HG03439 (cell line): ENCODE data around the gene POLR2F.

Source experiments
- ATAC-seq: cut with Tn5 transposase; IDR thresholded peaks from one replicate; pipeline ENCODE4 v1.9.1; 2021; ENCODE audit warnings: mild to moderate bottlenecking, moderate library complexity; ENCODE audit not compliant: unreplicated experiment

Gene POLR2F

DNA sequence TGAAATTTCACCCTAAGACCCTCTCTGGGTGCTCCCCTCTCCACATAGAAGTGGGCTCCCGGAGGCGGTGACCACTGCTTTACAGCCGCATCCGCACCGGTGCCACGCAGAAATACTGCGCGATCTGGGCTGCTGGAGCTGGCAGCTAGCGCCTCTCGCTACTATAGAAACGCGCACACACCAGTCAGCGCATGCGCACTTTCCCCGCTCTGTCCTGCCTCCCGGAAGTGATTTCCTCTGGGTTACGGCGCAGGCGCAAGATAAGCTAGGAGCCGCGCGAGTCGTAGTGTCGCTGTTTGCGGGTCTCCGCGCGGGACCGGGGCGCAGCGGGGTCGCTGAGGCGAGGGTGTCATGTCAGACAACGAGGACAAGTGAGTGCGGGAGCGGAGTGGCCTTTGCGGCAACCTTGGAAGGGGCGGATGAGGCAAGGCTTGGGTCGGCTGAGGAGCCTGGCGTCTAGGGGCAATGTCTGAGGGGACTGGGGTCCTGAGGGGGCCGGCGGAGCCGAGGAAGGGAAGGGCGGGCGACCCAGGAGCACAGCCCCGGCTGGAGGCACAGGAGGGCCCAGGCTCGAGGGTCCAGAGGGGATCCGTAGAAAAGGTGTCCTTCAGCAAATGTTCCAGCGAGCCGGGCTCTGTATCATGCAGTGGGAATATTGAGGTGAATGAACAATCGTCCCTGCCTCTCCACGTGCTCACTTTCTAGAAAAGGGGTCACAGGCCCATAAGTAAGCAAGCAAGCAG, at the start of gene POLR2F, which contains the start of gene C22orf23:
POLR2F (plus strand) TSS at position 263 of the 743 bp plus-strand sequence; CDS start at position 352, 89 bp downstream.
C22orf23 (minus strand) TSS at position 165 of the 743 bp plus-strand sequence. CDS start 452 bp downstream, outside the sequence.
- peak; percentile 86 for ATAC-seq

DNA sequence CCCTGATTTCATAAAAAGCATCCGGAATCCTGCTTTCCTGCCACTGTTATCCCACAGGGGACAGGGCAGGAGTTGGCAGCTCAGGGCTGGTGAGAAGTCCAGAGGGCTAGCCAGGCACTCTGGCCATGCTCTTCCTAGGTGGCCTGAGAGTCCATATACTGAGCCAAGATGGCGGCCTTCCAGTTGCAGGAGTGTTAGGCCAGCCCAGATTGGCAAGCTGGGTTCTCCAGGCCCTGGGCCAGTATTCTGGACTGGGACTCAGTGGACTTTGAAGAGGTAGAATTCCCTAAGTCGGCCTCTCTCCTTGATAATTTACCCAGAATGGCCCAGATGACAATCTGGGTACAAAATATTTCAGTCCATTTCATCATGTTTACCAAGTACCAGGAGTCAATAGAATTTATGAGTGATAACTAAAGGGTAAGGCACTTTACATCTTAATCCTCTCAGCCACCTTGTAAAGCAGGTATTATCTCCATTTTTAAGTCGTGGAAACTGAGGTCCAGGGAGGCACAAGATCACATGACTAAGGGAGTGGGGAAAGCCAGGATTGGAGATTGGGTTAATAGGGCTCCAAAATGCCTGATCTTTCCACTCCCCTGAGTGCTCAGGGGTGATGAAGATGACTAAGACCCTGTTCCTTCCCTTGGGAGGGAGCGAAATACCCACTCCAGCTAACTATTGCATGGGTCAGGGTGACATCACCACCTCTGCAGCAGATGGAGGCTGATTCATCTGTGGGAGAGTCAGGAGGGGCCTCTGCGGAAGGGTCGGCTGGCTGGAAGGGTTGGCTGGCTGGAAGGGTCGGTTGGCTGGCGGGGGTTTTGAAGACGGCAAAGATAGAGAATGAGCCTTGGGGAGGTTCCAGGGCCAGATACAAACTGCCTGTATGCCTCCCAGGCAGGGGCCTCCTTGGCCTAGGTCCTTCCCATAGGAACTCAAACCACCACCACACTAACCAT, 48.6 kb upstream of the POLR2F start:
- ATAC-seq = no peak

DNA sequence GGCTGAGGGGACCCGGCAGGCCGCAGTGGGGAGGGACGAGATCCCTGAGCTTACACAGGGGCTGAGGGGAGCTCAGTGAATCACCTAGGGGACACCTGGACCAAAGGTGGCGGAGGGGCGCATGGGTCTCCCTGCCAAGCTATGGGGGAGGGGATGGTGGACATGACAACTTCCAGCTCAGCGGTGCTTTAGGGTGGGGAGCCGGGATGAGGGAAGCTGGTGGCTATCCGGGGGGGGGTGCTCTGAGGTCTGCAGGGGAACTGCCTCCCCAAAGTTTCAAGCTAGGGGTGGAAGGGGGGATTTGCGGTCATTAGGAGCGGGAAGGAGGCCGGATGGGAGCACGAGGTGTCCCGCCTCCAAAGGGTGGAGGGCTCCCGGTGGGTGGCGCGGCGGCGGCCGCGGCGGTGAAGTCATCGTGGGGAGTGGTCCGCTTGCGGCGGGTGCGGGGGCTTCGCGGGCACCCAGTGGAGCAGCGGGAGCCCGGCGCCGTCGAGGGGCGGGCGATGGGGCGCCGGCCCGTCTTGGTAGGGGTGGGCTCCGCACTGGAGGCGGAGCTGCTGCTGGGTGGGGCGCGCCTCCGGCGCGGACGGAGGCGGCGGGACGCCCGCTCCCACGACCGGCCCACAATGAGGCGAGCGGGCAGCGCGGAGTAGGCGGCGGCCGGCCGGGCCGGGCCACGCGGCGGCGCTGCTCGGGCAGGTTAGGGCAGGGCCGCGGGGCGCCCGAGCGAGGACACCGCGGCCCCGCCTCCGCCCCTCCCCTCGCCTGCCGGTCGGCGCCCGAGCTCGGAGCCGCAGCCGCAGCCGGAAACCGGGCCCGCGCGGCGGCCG, 47.8 kb upstream of the POLR2F start, which contains the start of gene MICALL1:
MICALL1 (plus strand) TSS at position 764 of the 830 bp plus-strand sequence. CDS start 126 bp downstream, outside the sequence.
- peak; percentile 77 for ATAC-seq

DNA sequence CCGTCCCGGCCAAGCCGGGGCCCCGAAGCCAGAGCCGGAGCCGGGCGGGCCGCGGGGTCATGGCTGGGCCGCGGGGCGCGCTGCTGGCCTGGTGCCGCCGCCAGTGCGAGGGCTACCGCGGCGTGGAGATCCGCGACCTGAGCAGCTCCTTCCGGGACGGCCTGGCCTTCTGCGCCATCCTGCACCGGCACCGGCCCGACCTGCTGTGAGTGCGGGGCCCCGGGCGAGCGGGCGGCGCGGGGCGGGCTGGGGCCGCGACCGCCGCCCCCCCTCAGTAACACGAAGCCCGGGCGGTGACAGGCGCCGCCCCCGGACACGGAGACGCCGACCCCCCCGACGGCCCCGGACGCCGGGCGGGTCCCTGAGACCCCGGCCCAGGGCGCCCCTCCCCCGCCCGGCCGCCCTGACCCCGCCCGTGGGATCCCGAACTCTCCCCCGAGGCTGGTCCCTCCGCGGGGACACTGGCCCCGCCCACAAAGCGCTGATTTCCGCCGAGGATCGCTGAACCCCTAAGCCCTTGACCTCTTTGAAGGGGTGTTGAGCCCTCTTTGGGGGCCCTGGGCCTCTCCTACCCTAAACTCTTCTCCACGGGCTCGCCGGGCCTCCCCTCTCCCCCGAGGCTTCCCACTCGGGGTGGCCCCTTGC, 47.0 kb upstream of the POLR2F start:
- ATAC-seq = peak; percentile 32

DNA sequence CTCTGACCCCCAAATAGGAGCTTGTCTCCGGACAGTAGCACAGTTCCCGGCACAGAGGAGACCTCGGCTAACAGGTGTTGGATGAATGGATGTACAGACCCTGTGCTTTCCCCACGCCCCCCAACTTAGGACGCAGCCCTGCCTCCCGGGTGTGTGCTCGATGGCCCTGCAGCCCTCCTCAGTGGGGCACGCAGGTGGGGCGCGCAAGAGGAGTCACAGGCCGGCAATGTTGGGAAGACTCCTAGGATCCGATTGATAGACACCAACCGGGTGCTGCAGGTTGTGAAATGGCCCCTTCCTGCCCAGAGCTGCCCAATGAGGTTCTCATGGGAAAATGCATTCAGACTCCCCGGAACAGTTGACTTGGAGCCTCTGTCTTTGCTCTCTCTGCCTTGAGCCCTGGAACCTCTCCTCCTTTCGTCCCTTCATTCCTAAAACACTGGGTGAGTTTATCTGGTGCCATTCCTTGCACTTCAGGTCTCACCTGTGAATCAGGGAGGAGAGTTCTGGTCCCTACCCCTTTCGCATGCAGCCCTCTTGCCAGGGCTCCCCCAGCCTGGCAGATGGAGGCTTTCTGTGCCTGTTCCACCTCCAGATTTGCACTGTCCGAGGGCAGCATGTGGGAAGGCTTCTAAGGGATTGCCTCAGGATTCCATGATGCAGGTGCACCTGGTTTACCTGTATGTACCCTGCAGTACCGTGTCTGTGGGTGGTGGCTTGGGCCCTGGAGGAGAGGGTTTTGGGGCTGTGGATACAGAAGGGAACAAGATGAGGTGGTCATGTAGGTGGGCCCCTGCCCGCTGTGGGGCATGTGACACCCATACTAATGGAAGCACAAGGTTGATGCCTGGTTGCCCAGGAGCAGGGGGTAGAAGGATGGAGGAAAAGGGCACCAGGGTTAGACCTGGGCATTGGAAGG, 46.2 kb upstream of the POLR2F start:
- ATAC-seq = no peak

DNA sequence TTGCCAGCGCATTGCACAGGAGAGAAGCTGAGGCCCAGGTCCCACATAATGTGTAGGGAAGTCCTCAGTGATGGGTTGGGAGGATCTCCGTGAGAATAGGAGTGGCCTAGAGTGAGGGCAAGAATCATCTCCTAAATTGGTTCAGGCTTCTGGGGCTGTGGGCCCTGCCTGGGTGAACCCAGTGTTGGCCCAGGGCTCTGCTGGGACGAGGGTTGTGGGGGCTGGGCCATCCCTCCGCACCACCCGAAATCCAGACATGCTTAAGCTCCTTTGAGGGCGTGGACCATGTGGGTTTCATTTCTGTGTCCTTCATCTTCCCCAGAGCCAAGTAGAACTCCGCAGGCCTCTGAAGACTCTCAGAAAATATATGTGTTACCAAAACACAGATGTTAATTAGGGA, 43.7 kb upstream of the POLR2F start:
- no peak for ATAC-seq

DNA sequence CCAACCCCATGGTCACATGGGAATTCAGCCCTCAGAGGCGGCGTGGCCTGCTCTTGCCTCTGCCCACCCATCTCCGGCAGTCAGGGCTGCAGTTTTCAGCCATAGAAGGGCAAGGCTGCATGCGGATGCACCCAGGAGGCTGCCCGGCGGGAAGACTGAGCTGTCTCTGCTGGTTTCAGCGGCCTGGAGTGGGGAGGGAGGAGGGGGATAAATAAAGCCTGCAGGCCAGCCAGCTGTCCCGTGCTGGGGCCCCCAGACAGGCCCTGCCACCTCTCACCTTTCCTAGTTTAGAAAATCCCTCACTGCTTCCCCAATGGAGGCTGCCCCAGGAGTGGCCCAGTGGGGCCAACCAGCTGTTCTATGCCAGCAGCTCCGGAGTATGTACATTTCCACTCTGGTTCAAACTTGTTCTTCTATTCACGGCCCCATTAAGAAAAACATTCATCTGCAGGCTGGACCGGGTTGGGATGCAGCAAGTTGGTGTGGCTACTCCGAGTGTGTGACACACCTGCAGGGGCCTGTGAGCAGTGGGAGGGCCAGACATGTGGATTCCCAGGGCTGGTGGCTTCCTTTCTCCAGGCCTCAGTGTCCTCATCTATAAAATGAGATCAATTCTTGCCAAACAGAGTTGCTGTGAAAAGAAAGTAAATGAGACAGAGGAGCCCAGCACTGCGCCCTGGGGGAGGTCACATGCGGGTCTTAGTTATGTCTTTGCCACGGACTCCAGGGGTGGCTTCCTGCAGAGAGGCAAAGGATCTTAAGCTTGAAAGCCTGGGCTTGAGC, 42.4 kb upstream of the POLR2F start:
- no peak for ATAC-seq

DNA sequence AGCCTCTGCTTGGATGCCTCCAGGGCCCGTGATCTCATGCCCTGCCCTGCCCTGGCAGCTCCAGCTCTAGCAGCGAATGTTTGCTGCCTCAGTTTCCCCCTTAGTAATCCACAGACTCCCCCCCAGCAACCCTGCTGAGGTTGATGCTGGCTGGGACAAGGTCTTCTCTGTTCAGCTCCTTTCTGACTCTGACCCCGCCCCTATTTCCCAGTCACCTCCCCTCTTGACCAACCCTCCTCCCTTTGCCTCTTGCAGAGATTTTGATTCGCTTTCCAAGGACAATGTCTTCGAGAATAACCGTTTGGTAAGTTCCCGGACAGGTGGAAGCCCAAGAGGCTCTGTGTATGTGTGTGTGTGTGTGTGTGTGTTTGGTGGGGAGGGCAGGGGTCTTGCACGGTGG, 41.8 kb upstream of the POLR2F start:
- ATAC-seq = no peak

DNA sequence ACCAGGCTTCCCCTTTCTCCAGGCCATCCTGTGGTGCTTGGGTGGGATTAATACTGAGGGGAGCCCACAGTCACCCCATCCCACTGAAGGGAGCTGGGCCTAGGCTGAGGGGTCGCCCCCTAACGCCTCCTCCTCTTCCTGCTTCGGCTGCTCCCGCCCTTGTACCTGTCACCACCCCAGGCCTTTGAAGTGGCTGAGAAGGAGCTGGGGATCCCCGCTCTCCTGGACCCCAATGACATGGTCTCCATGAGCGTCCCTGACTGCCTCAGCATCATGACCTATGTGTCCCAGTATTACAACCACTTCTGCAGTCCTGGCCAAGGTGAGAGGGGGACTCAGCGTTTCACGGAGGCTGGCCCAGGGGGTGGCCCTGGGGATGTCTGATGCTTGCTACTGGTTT, 41.3 kb upstream of the POLR2F start:
- no peak for ATAC-seq

DNA sequence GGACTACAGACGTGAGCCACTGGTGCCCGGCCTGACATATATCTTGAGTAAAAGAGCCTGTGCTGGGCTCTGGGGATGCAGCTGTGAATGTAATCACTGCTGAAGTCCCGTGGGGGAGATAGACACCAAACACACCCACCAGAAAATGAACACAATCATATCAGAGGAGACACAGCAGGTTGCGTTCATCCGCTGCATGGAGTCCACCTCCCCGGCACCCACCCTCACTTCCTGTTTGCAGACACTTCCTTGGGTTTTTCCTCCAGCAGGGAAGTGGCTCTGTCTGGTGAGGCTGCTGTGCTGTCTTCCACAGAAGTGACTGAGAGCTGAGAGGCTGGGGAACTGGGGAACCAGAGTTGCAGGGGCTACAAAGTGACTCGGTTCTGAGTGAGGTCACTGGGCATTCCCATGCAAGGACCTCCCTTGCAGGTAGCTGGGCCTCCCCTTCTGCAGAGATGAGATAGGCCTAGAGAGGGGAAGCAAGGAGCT, 40.2 kb upstream of the POLR2F start:
- ATAC-seq = no peak

DNA sequence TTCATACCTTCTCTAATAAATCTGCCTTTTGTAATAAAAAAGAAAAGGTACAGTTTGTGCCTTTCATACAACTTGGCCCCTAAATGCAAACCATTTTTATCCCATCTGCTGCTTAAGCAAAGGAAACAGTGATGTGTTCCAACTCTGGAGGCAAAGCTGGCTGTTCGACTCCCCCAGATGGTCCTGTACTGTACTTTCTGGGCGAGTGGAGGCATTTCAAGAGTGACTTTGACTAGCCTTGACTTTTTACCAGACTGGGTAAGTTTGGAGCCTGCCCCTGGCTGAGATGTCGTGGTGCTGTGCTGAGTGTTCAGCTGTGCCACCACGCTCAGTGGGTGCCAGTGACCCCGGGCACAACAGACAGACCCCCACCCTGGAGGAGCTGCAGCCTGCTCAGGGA, 37.2 kb upstream of the POLR2F start:
- no peak for ATAC-seq

DNA sequence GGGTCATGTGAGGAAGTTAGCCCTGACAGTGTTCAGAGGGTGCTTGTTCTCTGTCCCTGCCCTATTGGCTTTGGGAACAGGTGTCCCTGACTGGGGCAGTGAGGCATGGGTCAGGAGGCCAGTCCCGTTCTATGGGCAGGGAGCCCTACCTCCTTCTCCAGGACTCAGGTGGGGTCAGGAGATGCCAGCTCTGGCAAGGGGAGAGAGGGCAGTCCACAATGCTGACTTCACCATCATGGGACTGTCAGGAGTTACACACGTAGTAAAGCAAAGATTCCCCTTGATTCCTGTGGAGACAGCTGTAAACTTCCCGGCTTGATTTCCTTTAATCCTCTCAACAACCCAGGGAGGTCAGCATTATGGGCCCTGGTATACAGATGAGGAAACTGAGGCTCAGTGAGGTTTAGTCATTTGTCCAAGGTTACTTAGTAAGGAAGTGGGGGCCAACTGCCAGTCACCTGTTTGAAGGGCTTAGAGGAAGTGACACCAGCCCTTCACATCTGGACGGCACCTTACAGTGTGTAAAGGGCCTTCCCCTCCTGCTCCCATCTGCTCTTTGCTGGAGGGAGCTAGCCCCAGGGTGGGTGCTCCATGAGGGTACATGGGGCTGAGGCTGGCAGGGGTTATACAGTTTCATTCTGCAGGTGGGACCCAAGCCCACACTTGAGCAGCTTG, 35.5 kb upstream of the POLR2F start:
- no peak for ATAC-seq

DNA sequence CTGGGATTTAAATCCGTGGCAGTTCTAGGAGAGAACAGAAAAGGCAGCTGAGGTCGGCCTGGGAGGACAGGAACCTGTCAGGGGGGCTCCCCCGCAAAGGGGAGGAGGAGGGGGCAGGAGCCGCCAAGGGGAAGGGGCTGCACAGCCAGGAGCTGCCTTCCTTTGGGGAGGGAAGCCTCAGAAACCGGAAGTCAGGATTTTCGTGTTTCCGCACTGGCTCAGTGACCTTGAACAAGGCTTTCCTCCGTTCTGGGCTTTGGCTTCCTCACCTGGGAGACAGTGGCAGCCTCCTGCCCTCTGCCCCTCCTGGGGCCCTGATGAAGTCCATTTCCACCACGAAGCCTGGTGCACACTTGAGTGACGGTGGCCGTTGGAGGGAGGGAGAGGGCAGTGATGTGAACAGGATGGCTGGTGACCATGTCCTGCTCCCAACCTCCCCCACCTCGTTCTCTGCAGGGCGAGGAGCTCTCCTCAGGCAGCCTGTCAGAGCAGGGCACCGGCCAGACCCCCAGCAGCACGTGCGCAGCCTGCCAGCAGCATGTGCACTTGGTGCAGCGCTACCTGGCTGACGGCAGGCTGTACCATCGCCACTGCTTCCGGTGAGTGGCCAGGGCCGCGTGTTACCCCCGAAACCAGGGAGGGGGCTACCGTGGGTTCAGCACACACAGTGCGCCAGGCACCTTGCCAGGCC, 34.8 kb upstream of the POLR2F start:
- no peak for ATAC-seq

DNA sequence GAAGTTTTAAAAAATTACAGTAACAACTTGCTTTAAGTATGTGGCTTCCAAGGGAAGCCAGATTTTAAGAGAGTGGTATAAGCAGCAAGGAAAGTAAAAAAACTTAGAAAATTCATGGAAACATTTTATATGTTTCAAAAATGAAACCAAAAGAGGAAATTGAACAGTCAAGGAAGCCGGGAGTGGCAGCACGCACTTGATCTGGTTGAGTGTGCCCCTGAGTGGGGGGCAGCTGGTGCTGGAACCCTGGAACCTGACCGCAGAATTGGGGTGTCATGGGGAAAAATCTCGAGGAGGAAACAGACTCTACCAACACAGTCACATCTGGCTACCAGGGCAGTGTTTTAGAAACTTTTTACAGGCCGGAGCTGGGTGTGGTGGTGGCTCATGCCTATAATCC, 33.4 kb upstream of the POLR2F start:
- no peak for ATAC-seq

DNA sequence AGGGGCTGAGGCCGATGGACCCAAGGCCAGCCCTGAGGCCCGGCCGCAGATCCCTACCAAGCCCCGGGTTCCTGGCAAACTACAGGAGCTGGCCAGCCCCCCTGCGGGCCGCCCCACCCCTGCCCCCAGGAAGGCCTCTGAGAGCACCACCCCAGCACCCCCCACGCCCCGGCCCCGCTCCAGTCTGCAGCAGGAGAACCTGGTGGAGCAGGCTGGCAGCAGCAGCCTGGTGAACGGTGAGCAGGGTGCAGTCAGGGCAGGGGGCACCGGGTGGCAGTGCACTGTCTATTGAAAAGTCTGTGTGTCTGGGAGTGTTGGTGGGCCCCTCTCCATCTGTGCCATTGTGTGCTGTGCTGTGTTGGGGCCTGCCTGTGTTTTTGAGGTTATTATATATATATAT, 31.3 kb upstream of the POLR2F start:
- ATAC-seq = no peak

DNA sequence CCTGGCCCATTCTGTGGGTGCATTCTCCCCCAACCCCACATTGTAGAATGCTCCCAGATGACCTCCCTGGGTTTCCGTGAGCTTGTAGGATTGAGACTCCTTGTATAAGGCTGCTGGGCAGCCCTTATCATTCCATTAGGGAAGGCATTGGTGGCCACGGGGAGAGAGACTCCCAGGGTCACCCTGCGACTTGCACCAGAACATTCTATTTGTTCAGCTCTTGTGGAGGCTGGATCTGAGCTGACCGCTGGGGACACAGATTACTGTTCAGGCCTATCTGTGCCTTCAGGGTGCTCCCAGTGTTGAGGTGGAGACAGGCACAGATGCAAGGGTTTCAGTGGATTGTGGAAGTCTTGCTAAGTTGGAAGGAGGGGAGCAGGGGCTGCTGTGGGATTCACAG, 29.6 kb upstream of the POLR2F start:
- ATAC-seq = no peak

DNA sequence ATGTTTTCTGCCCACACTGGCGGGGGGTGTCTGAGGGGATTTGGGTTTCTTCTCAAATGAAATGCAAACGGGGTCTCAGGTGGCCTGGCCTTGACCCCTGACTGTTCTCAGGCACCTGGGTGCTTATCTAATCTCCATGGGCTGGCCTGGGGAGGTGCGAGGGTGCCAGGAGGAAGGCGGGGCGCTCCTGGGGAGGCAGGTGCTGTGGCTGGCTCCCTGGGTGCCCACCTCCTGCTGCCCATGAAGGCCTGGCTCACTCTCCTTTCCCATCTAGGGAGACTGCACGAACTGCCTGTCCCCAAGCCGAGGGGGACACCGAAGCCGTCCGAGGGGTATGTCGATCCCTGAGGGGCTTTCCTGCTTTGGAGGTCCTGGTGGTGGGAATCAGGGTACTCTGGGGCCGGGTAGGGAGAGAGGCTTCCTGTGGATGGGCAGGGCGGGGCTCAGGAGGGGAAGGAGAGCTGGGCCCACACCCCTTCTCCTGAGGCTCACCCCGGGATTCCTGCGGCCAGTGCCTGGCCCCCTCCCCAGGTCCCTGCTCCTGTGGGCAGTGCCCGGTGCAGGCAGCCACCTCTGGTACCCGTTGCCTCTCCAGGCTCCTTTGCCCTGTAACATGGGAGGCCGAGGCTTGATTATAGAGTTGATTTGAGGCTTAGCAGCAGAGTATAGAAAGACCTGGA, 29.0 kb upstream of the POLR2F start:
- no peak for ATAC-seq
